ENCODE results near the gene CD79A. TPM values are rescaled to one million over a fixed set of nuclear protein-coding genes. Genes with fewer than 3 reads are reported as not detected.

CD79A gene
- total RNA-seq, 2 donors from 2014 or later = 0.59 TPM; not detected in 1

- H3K4me3 ChIP-seq = peak overlapping the region; percentile 93 to 99
- DNase-seq (ENCODE audit: low spot score) = no peak
- H3K27ac ChIP-seq = peak overlapping the region; percentile 96
- H3K4me1 ChIP-seq (replicated peaks) = peaks cover 9% of the 10 kb centered on the region
- H3K27me3 ChIP-seq (replicated peaks; ENCODE audit: insufficient read depth) = no peaks in the 10 kb centered on the region
- no peak for TF ChIP-seq POLR2AphosphoS5 (IDR thresholded peaks at IDR 0.05)
- peaks cover under 1 to 8% of the 10 kb centered on the region in 2 donors for H3K36me3 ChIP-seq
- intact Hi-C loops (cut with DNase I) = loop anchor here (1.0 kb wide), 1 partner anchor 25 kb away; no protein-coding TSS in a partner anchor
- H3K9me3 ChIP-seq = no peaks in the 10 kb centered on the region
- WGBS = 2% methylated on average over 8 of the region's 8 CpGs
These were observed 17.9 kb upstream of the CD79A start for GRCh38 chr19:41859213-41859617.

GRCh38 chr19:41859618-41860418 is 17.3 kb upstream of the CD79A start, which contains the start of gene RPS19:
Gene RPS19 (plus strand): TSS chr19:41860255. CDS start chr19:41860775, 520 bp downstream.
- intact Hi-C loops (cut with DNase I) = loop anchor here (1.0 to 5.0 kb wide), 2 partner anchors 24 to 97 kb away; partner anchors contain the start of gene RABAC1
- peaks cover 2 to 8% of the 10 kb centered on the region in 2 donors for H3K36me3 ChIP-seq
- peak within 1 kb of the TSS; percentile 96 for H3K27ac ChIP-seq
- WGBS = under 1% methylated on average over 56 of the region's 76 CpGs
- peak; percentile 66 to 97 (median 80) for TF ChIP-seq CTCF (IDR thresholded peaks at IDR 0.05)
- TF ChIP-seq POLR2A (IDR thresholded peaks at IDR 0.05) = peak; percentile 51
- peak; percentile 92 for TF ChIP-seq POLR2AphosphoS5 (IDR thresholded peaks at IDR 0.05)
- no peaks in the 10 kb centered on the region for H3K9me3 ChIP-seq
- DNase-seq (ENCODE audit: low spot score) = peak; percentile 98
- no peaks in the 10 kb centered on the region for H3K27me3 ChIP-seq (replicated peaks; ENCODE audit: insufficient read depth)
- H3K4me3 ChIP-seq = peak within 1 kb of the TSS; percentile 93 to 99
- peaks cover 9% of the 10 kb centered on the region for H3K4me1 ChIP-seq (replicated peaks)

- H3K4me3 ChIP-seq = peak overlapping the region; percentile 93 to 99
- TF ChIP-seq POLR2AphosphoS5 (IDR thresholded peaks at IDR 0.05) (no peak), CTCF (IDR thresholded peaks at IDR 0.05) (no peak), POLR2A (IDR thresholded peaks at IDR 0.05) (no peak)
- peaks cover 9% of the 10 kb centered on the region for H3K4me1 ChIP-seq (replicated peaks)
- H3K36me3 ChIP-seq = peaks cover 2 to 8% of the 10 kb centered on the region in 2 donors
- no peak for DNase-seq (ENCODE audit: low spot score)
- under 1% methylated on average over 29 of the region's 45 CpGs for WGBS
- no peaks in the 10 kb centered on the region for H3K27me3 ChIP-seq (replicated peaks; ENCODE audit: insufficient read depth)
- intact Hi-C loops (cut with DNase I) = loop anchor here (5.0 kb wide), 1 partner anchor 97 kb away; the partner anchor contains the start of gene RABAC1
- no peaks in the 10 kb centered on the region for H3K9me3 ChIP-seq
- H3K27ac ChIP-seq = peak overlapping the region; percentile 96
These were observed 16.5 kb upstream of the CD79A start for GRCh38 chr19:41860419-41861115.

- Histone ChIP-seq H3K27me3 (replicated peaks; ENCODE audit: insufficient read depth) (no peaks in the 10 kb centered on the region), H3K4me1 (replicated peaks) (peaks cover 9% of the 10 kb centered on the region), H3K36me3 (peaks cover 2 to 8% of the 10 kb centered on the region in 2 donors), H3K9me3 (no peaks in the 10 kb centered on the region), H3K27ac (peak overlapping the region; percentile 96), H3K4me3 (peak overlapping the region; percentile 93 to 99)
- TF ChIP-seq POLR2AphosphoS5 (IDR thresholded peaks at IDR 0.05) (no peak), CTCF (IDR thresholded peaks at IDR 0.05) (no peak), POLR2A (IDR thresholded peaks at IDR 0.05) (no peak)
- WGBS = 26% methylated on average over 9 of the region's 9 CpGs
- intact Hi-C loops (cut with DNase I) = loop anchor here (5.0 kb wide), 1 partner anchor 96 kb away; the partner anchor contains the start of gene RABAC1
- DNase-seq (ENCODE audit: low spot score) = no peak
These were observed 15.8 kb upstream of the CD79A start for GRCh38 chr19:41861116-41861768.
